A549 (cell line): ENCODE results near the gene ICAM5. TPM values are rescaled to one million over a fixed set of nuclear protein-coding genes. Genes with fewer than 3 reads are reported as not detected.

Experiments
- ATAC-seq, 2 experiments: fragments of 200-7000 bp in 1 of 2; fragments of >200 bp in 1 of 2; cut with Nextera tagmentation in 1 of 2; cut with Tn5 transposase in 1 of 2; 3 replicates each; pipeline versions ENCODE4 v1.8.0 to v1.9.1; 2018 to 2020; ENCODE audit warnings: mild to moderate bottlenecking in 1 of 2, moderate library complexity in 1 of 2
- CTCF ChIA-PET: fragments of 300-600 bp; sonication (Branson Sonifier 250); formaldehyde crosslinking; extraction: SDS; loops from one replicate; lab custom pipeline; 2021; ENCODE audit warnings: antibody characterized with exemption, inconsistent platforms; lab: Yijun Ruan, JAX
- POLR2A ChIA-PET: fragments of 350-600 bp; formaldehyde crosslinking; extraction: SDS; loops from one replicate; lab custom pipeline; 2021; ENCODE audit warnings: antibody characterized with exemption, inconsistent platforms; lab: Yijun Ruan, JAX
- DNase-seq, 2 experiments: peaks; one replicate each; pipeline versions ENCODE4 v3.0.0 to v3.0.0-alpha.2; 2011 to 2016; ENCODE audit warnings: low read depth in 1 of 2, low spot score in 1 of 2
- FAIRE-seq: peaks from 2 replicates; lab custom pipeline; 2011; peaks lifted over from hg19 to GRCh38; lab: Jason Lieb, UNC
- H3K27ac ChIP-seq, 2 experiments: fragments of >200 bp; sonication (Bioruptor Twin); formaldehyde crosslinking; 3 replicates each; pipeline ENCODE4 v1.5.1; 2016 to 2017
- H3K4me1 ChIP-seq: fragments of >200 bp; sonication (Bioruptor Twin); formaldehyde crosslinking; 3 replicates; pipeline ENCODE4 v1.6.1; 2016
- H3K4me2 ChIP-seq: fragments of >200 bp; sonication (Bioruptor Twin); formaldehyde crosslinking; 3 replicates; pipeline ENCODE4 v1.6.1; 2016
- H3K4me3 ChIP-seq: fragments of >200 bp; sonication (Bioruptor Twin); formaldehyde crosslinking; 3 replicates; pipeline ENCODE4 v1.5.1; 2016
- H3K9me3 ChIP-seq: fragments of >200 bp; sonication (Bioruptor Twin); formaldehyde crosslinking; 3 replicates; pipeline ENCODE4 v1.6.1; 2016
- BCL3 ChIP-seq: fragments of >200 bp; sonication (Bioruptor Twin); formaldehyde crosslinking; IDR thresholded peaks from 3 replicates; pipeline ENCODE4 v1.6.1; 2016
- BHLHE40 ChIP-seq: IDR thresholded peaks from 2 replicates; pipeline ENCODE4 v1.6.1; 2012; ENCODE audit warnings: low read depth, low read length, inconsistent platforms
- CBX8 ChIP-seq: fragments of 200-600 bp; sonication (generic); IDR thresholded peaks from 2 replicates; pipeline ENCODE4 v1.6.1; 2016
- CEBPB ChIP-seq, 2 experiments: fragments of >200 bp in 1 of 2; sonication (Bioruptor Twin) in 1 of 2; formaldehyde crosslinking in 1 of 2; IDR thresholded peaks; 2 replicates each; pipeline ENCODE4 v1.6.1; 2012 to 2016
- CHD4 ChIP-seq: fragments of 200-600 bp; sonication (generic); IDR thresholded peaks from 2 replicates; pipeline ENCODE4 v1.6.1; 2016; ENCODE audit warnings: antibody characterized with exemption, mild to moderate bottlenecking, borderline replicate concordance
- CTCF ChIP-seq: fragments of >200 bp; sonication (Bioruptor Twin); formaldehyde crosslinking; IDR thresholded peaks from 3 replicates; pipeline ENCODE4 v1.5.1; 2016
- E2F6 ChIP-seq: IDR thresholded peaks from 2 replicates; pipeline ENCODE4 v1.6.1; 2012; ENCODE audit warnings: low read depth, borderline replicate concordance
- ESRRA ChIP-seq: fragments of 150-350 bp; IDR thresholded peaks from 2 replicates; pipeline ENCODE4 v1.6.1; 2014; ENCODE audit warnings: mild to moderate bottlenecking, low read length, borderline replicate concordance
- HDAC2 ChIP-seq: fragments of 200-600 bp; sonication (generic); IDR thresholded peaks from 2 replicates; pipeline ENCODE4 v1.6.1; 2016
- HMGXB4 ChIP-seq: fragments of 250-450 bp; sonication (Bioruptor Pico); IDR thresholded peaks from 2 replicates; pipeline ENCODE4 v1.5.0; 2021; ENCODE audit warnings: mild to moderate bottlenecking, moderate library complexity, borderline replicate concordance
- HOXA7 ChIP-seq: fragments of 250-450 bp; sonication (Bioruptor Pico); IDR thresholded peaks from 2 replicates; pipeline ENCODE4 v1.5.0; 2020; ENCODE audit warnings: mild to moderate bottlenecking, moderate library complexity
- KDM1A ChIP-seq: fragments of 200-600 bp; sonication (generic); IDR thresholded peaks from 2 replicates; pipeline ENCODE4 v1.6.1; 2016; ENCODE audit warnings: low read depth, mild to moderate bottlenecking
- MAX ChIP-seq: IDR thresholded peaks from 2 replicates; pipeline ENCODE4 v1.6.1; 2012
- MAZ ChIP-seq: fragments of 150-350 bp; IDR thresholded peaks from 2 replicates; pipeline ENCODE4 v1.6.1; 2014; ENCODE audit warnings: antibody characterized with exemption, low read depth, low read length, borderline replicate concordance
- MYC ChIP-seq: IDR thresholded peaks from 2 replicates; pipeline ENCODE4 v1.6.1; 2012; ENCODE audit warnings: mild to moderate bottlenecking, inconsistent platforms, low read length, improper control_type of control experiment, borderline replicate concordance
- NFE2L2 ChIP-seq: fragments of 150-350 bp; conservative IDR thresholded peaks from 2 replicates; pipeline ENCODE4 v1.6.1; 2014; ENCODE audit warnings: low read length
- RARB ChIP-seq: fragments of 250-450 bp; sonication (Bioruptor Pico); IDR thresholded peaks from 2 replicates; pipeline ENCODE4 v1.8.0; 2021; ENCODE audit warnings: mild to moderate bottlenecking, moderate library complexity
- REST ChIP-seq: fragments of 200-600 bp; sonication (generic); IDR thresholded peaks from 2 replicates; pipeline ENCODE4 v1.6.1; 2016; ENCODE audit warnings: antibody characterized with exemption, mild to moderate bottlenecking, moderate library complexity
- TFCP2L1 ChIP-seq: fragments of 250-450 bp; sonication (Bioruptor Pico); IDR thresholded peaks from 2 replicates; pipeline ENCODE4 v1.5.0; 2021; ENCODE audit warnings: mild to moderate bottlenecking
- ZFP36 ChIP-seq: fragments of 450-650 bp; IDR thresholded peaks from 2 replicates; pipeline ENCODE4 v1.6.1; 2014; ENCODE audit warnings: borderline replicate concordance; ENCODE audit not compliant: partially characterized antibody
- ZSCAN20 ChIP-seq: fragments of 250-450 bp; sonication (Bioruptor Pico); IDR thresholded peaks from 2 replicates; pipeline ENCODE4 v1.8.0; 2022; ENCODE audit warnings: mild to moderate bottlenecking, moderate library complexity
- WGBS: methylation state at CpG from one replicate; pipeline ENCODE4 v1.1.6; 2017; ENCODE audit errors: missing lambda C conversion rate; 5-methylcytosine and 5-hydroxymethylcytosine counted together
- polyA plus RNA-seq, 4 experiments: library from polyadenylated mRNA; depleted of rRNA in 3 of 4; stranded (reverse); fragments of >200 nt; fragmentation: RNase III in 1 of 4; extraction: RNeasy Plus Mini Kit Qiagen cat#74134 plus additional on column Dnase treatment in 1 of 4; gene quantifications; 2 replicates in 3 of 4; 3 replicates in 1 of 4; pipeline ENCODE4 v1.2.3, GENCODE V29; 2011 to 2017

The ICAM5 gene
- polyA plus RNA-seq, 2 of the 4 experiments (the other 2 are of a cell fraction): 0.35 to 0.77 TPM

- 0 out of 3 replicates have a peak, but pooled peaks cover 3% of the 10 kb centered on the region for H3K4me1 ChIP-seq
- ChIA-PET CTCF (interaction anchor here (1.3 kb wide), 1 partner anchor 42 kb away, joined by 3 read pairs; the partner anchor contains the start of gene TYK2), POLR2A (no interaction called here)
- H3K4me3 ChIP-seq: no peak overlapping the region
- ATAC-seq (no peak), FAIRE-seq (no peak), DNase-seq (no peak)
- WGBS: 79% methylated on average over 6 of the region's 6 CpGs
- no peak overlapping the region for H3K27ac ChIP-seq
- no peaks in the 10 kb centered on the region for H3K9me3 ChIP-seq
- no peak overlapping the region for H3K4me2 ChIP-seq
- TF ChIP-seq KDM1A: no peak
These were observed 49.2 kb downstream of the ICAM5 start for GRCh38 chr19:10338940-10339339.

- Histone ChIP-seq H3K4me1 (0 out of 3 replicates have a peak, but pooled peaks cover 3% of the 10 kb centered on the region), H3K27ac (no peak within 1 kb of the TSS), H3K9me3 (no peaks in the 10 kb centered on the region), H3K4me2 (no peak within 1 kb of the TSS)
- ChIA-PET POLR2A (no interaction called here), CTCF (no interaction called here)
- FAIRE-seq (no peak), ATAC-seq (no peak), DNase-seq (no peak)
- WGBS: 74% methylated on average over 6 of the region's 14 CpGs
- no peak for TF ChIP-seq BHLHE40
- no peak for TF ChIP-seq HDAC2
- TF ChIP-seq REST: no peak
- no peak for TF ChIP-seq CBX8
- no peak for TF ChIP-seq ZSCAN20 (CRISPR knock-in tag)
- no peak for TF ChIP-seq BCL3
- no peak for TF ChIP-seq E2F6
- no peak for TF ChIP-seq MYC
- TF ChIP-seq NFE2L2: no peak
- no peak for TF ChIP-seq ZFP36
- no peak for TF ChIP-seq ESRRA
- no peak for TF ChIP-seq MAZ
- no peak for TF ChIP-seq MAX
- no peak for TF ChIP-seq CTCF
- TF ChIP-seq CHD4: no peak
- no peak for TF ChIP-seq TFCP2L1 (CRISPR knock-in tag)
- no peak for TF ChIP-seq HOXA7 (CRISPR knock-in tag)
- no peak for TF ChIP-seq RARB (CRISPR knock-in tag)
- TF ChIP-seq HMGXB4 (CRISPR knock-in tag): no peak
- TF ChIP-seq CEBPB (IDR thresholded peaks at IDR 0.05): no peak
- TF ChIP-seq, all 56 proteins: peak for 0
- no peak within 1 kb of the TSS for H3K4me3 ChIP-seq
These were observed 49.7 kb downstream of the ICAM5 start, which contains the start of gene ICAM3 for GRCh38 chr19:10339380-10339960. TSS of gene ICAM3 (minus strand) at chr19:10339624. CDS start at chr19:10339614, 10 bp downstream.
